Measurements from ENCODE around the gene PRSS1.

- TF ChIP-seq CTCF (conservative IDR thresholded peaks at IDR 0.05; ENCODE audit: low read depth, low read length) (no peak), EZH2 (IDR thresholded peaks at IDR 0.05; ENCODE audit: borderline replicate concordance, low read depth, low read length, poor library complexity, severe bottlenecking) (no peak)
These were observed 18.2 kb downstream of the PRSS1 start for GRCh38 chr7:142767451-142767850.

Measured in A673 (cell line).